GM19328 (cell line): ENCODE data around the gene EYA4.
"Not testable (repeated sequence)": the region's sequence is repeated elsewhere in the genome, so short reads cannot be mapped to it uniquely, and the experiment has no call there.

ENCODE experiments used
- ATAC-seq: cut with Tn5 transposase; IDR thresholded peaks from one replicate; pipeline ENCODE4 v1.9.1; 2021; ENCODE audit warnings: mild to moderate bottlenecking, moderate library complexity; ENCODE audit not compliant: unreplicated experiment

Gene EYA4

DNA sequence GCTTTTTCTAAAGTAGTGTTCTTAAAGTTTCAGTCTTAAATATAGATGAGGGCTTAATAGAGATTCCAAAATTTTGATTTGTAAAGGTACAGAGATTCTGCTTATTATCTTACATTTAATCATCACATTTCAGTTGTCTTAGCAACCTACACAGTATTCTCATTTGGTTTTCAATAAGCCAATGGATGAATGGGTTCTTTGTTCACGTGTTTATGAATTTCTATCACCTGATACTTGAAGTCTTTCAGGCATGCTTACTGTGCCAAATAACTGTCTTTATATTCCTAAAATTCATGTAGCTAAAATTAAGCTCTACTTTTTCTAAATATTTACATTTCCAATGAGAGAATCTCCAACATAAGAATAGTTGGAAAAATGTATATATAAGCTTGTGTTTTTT lies 152.7 kb downstream of the EYA4 start:
- ATAC-seq: no peak

DNA sequence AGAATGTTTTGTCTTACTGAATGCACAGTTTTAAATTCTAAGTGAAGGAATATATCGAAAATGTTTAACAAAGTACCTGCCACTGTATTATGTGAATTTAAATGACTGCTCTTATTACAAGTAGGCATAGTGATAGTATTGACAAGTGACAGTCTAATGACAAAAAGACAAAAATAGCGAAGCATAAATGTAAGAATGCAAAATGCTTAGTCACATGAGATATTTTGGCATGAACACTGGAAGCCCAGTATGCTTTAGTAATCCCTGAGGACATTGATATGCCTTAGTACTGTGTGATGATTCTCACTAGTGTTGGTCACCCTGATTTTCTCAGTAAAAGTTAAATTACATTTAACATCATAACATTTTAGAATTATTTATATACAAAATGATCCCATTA lies 153.5 kb downstream of the EYA4 start:
- ATAC-seq: no peak

DNA sequence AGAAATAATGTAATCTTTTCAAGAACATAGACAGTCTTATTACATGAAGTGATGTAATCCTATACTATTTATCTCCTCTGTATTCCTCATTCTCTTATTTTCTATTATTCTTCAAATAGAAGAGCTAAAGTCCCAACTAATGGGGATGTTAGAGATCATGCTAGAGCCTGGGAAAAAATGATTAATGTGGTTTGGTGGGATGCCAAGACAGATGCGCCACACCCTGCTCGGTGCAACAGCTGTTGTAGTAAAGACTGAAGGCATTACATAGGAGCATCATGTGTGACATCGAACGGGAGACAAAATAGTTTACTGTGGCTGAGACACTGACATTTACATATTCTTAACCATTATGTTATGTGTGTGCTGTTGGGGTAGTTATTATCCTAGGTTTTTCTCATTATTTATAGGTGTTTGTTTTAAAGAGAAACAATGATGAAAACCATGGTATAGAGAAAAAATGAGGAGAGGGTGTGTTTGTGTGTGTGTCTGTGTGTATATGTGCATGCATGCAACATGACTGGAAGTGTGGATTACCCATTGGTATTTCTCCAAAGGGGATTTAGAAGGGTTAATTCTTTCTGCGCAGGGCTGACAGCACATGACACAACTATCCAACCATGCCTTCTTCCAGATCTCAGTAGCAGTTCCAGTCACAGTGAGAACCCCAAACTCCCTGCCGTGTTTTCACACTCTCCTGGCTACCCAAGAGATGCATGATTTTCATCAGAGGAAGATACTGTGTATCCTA lies 155.3 kb downstream of the EYA4 start:
- ATAC-seq: no peak

DNA sequence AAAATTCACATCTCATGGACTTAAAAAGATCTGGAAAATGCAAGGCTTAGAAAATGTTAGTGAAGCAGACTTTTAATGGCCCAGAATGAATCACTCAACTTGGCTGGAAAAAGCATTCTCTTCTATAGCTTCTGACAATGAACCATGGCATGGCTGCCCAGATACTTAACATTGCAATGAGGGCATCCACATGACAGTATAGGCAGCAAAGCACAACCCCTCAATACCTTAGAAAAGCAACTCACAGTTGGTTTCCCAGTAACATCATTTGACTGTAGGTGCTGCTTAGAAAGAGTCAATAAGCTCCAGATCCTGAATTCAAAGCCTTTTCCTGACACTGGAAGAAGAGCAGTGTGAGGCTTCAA lies 155.8 kb downstream of the EYA4 start:
- no peak for ATAC-seq

DNA sequence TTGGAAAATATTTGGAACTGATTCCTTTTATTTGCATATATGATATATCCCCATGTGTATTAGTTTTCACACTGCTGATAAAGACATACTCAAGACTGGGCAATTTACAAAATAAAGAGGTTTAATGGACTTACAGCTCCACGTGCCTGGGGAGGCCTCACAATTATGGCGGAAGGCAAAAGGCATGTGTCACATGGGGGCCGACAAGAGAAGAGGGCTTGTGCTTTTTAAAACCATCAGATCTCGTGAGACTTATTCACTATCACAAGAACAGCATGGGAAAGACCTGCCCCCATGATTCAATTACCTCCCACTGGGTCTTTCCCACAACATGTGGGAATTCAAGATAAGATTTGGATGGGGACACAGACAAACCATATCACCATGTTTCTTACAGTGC lies 156.4 kb downstream of the EYA4 start:
- not testable (repeated sequence) for ATAC-seq

DNA sequence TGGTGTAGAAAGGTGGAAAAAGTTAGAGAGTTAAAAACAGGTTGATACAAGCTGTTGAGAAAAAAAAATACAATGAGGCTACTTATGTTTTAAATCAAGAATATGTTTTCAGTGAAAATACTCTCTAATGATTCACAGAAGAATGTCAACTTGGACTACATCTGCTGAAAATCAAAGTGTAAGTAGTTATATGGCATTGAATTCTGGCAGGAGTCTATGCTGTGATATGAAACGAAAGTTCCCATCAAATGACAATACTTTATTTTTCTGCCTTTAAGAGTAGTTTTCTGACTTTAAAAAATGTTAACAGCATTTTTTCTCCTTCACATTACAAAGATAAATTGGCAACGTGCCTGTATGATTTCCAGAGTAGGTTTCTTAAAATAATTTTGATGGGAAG lies 158.3 kb downstream of the EYA4 start:
- no peak for ATAC-seq

DNA sequence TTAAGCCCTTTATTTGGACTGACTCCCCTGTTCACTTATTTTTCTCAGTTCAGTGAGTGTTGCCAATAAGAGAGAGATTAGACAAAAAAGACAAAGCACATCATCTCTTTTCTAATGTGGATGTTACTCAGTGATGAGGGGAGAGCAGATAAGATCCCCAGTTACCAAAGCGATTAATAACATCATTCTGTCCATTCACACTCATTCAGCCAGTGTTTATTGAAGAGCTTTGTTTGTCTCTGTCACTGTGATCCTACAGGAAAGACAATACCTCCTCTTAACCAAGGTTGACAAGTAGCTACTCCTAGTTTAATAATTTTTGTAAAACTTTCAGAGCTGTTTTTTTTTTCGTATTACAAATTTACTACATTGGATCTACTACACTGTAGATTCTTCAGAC lies 163.0 kb downstream of the EYA4 start:
- no peak for ATAC-seq

DNA sequence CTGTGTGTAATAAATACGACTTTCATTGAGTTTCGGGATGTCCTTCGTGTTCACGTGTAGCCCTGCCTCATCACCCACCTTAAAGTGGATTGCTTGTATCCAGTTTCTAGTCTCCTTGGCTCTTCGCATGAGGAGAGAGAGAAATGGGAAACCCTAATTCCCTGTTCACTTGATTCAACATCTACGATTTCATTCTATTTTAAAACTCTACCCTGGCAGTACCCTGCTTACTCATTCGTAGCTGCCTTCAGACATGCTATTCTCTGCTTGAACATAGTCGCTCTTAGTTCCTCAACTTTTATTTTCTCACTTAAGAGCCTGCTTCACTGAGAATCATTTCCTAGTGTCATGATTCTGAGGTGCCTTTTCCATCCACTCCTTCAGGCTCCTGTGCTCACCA lies 163.6 kb downstream of the EYA4 start:
- no peak for ATAC-seq

DNA sequence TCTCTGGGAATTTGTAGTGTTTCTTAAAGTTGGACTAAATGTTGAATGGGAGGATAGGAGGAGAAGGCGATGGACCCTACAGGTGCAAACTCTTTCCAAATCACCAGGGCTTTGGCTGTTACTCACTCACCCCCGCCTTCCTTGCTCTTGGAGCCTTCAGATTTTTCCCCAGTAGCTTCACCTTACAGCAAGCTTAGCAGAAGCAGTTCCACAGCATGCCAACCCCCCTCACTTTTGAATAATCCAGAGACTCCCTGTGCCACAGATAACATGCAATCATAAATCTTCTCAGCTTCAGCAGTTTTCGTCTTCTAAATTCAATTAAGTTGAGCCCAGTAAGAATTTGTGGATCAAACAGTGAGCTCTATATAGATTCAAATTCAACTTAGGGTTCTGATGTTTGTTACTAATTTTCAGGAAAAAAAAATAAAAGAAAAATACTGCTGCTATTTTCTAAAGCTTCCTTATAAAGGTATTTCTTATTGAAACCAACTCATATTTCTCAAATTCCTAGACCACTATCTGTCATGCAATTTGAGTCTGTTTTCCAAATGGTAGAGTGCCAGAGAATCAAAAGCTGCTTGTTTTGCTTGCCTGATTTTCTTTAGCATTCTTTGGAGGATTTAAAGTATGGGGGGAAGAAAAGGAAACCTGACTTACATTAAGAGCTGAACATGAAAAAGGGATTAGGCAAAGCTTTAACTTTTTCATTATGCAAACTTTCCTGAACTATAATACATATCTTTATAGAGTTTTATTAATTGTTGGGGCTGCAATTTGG lies 166.4 kb downstream of the EYA4 start:
- ATAC-seq: no peak

DNA sequence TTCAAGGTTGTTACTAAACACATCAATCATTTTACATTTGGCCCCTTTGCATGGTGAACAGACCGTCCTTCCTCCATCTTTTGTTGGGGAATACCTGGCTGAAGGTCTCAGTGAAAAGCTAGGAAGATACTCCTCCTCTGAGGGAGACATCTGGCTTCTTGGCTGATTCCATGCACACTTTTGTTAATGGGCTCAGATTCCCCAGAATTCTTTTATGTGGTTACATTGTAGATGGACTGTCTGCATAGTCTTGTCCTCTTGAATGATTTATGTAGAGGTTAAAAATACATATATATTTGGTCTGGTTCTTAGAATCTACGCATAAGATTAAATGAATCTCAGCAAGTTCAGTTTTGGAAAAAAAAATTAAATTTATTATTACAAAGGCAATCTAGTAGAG lies 167.0 kb downstream of the EYA4 start:
- no peak for ATAC-seq

DNA sequence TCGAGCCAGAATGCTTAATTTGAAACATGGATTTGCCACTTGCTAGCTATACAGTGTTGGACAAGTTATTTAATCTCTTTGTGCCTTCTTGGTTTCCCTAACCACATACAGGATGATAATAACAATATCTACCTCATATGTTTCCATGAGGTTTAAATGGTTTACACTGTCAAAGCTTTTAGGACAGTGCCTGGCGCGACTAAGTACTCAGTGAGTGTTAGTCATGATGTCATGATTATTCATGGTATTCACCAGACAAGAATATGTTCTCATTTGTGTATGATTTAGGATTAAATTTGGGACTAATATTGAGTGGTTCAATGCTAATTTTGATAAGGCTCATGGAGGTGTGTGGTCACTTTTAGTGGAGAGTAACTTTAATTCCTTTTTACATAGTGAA lies 167.4 kb downstream of the EYA4 start:
- ATAC-seq: no peak

DNA sequence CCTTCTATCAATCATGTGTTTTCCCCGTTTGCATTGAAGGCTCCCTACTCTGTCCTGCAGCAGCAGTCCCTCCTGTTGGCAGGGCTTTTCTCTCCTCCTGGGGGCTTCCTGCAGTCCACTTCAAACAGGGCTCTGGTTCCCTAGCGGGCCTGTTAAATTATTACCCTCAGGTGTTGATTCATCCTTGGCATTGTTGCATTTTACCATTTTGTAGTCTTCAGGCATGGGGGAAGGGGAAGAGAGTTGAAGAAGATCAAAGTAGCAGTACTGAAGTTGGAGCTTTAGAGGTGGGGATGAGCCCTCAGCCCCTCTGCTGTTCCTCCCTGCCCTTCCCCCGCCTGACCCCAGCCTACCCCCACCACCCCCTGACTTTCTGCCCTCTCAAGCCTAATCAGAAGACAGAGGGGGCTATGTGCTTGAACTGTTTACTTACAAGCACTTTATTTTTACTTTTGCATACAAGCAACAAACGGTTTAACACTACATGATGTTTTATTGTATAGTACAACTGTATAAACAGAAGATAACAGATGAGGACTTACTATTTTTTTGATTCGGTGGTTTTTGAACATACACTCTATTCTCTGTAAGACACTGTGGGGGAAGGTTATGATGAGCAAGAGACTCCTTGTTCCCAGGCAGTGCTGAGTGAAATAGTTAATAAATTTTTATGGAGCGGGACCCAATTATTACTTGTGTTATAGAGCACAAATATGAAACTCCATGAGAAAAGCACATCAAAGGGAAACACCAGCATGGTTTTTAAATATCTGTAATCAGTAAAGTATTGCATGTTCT lies 169.7 kb downstream of the EYA4 start:
- ATAC-seq: no peak

DNA sequence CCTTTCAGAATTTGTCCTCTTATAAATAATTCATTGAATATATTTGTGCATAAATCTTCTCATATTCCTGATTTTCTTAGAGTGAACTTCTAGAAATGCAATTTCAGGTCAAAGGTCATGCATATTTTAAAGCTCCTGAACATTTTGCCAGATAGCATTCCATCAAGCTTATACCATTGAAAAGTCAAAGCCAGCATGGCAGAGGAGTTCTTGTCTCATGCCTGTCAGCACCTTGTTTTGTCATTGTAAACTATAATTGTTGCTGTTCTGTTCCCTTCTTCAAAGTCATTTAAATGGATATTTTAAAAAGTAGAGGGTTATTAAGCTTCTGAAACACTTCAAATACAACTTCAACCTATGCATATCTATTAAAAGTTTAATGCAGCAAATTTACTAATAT lies 170.6 kb downstream of the EYA4 start:
- no peak for ATAC-seq

DNA sequence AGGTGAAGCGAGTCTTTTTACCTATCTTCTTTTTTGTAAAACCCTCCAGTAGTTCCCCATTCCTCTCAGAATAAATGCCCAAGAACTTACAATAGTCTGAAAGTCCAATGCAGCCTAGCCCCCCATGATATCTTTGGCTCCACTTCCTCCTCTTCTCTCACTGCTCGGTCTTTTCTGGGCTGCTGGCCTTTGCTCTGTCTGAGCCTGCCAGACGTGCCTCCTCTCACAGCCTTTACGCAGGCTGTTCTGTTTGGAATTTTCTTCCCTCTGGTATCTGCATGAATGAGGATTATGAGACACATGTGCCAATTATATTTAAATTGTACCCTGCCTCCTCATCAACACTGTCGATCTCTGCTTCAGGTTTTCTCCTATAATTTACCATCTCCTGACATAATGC lies 174.1 kb downstream of the EYA4 start:
- no peak for ATAC-seq

DNA sequence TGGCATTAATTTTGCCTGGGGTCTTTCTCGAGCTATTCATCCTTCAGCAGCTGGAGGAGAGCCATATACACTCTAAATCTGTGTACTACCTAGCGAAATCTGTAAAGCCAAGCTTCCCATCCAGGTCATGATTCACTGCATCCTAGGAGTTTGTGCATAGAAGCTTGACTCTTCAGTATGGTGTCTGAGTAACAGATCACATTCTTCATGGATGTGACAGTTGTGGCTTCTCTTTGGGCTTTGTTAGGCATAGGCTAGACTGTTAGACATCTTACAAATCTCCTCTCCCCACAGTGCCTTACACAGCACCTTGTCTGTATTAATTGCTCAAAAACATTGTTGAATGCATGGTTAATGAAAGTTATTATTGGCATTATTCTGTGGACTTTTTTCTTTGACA lies 177.0 kb downstream of the EYA4 start:
- ATAC-seq: no peak

DNA sequence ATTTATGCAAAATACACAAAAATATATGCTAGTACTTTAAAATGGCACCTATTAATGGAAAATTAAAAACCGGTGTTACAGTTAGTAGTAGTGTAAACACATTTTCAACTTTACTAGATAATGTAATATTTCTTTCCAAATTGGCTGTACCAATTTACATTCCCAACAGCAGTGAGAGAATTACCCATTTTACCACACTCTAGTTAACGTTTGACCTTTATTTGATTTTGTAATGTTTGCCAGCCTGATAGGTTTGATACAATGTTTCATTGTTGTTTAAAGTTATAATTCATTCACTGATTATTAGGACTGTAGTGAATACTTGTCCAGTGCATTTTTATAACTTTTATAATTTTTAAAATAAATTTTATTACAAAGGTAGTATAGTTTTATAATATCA lies 182.1 kb downstream of the EYA4 start:
- no peak for ATAC-seq

DNA sequence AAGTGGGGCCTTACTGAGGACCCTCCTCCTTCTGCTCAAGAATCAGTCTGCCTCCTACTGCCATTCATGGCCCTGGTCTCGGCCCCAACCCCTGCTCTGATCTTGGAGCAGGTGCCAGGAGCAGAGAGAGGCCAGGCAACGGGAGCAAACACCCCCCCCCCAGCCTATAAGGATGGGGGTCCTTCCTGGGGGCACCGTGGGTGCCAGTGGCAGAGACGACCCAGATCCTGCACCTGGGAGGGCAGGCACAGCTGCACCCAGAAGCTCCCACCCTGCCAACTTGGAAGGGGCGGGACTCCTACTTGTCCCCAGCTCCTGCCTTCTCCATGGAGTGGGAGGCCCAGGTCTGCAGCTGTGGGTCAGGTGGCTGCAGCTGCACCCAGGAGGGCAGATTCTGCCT lies 183.2 kb downstream of the EYA4 start:
- no peak for ATAC-seq

DNA sequence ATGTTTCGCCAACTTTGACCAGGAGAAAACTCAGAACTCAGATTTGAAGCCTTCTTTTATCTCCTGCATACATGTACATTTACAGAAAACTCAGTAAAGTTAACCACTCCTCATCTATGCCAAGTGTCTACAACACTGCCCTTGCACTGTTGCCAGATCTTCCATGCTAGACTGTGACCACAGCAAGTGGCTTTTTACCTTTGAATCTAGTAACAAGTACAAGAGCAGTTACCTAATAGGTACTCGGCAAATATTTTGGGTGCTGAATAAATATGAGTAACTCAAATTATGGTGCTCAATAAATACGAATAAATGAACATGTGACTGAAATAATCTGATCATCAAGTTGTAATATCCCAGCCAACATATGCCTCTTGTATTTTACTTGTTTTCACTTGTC lies 184.9 kb downstream of the EYA4 start:
- ATAC-seq: no peak

DNA sequence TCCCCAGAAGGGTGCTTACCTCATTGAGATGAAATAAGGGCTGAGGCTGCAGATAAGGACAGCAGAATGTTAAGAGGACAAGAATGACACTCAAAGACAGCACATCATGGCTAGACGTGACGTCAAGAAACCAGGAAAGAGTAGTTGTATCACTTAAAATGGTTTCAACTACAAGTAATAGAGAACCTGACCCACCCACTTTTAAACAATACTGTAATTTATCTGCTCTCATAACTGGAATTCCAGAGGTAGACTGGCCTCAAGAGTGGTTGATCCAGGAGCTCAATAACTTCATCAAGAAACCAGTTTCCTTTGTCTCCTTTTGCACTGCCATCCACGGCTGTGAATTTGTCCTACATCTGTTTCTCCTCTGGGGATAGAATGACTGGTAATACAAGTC lies 187.1 kb downstream of the EYA4 start:
- no peak for ATAC-seq

DNA sequence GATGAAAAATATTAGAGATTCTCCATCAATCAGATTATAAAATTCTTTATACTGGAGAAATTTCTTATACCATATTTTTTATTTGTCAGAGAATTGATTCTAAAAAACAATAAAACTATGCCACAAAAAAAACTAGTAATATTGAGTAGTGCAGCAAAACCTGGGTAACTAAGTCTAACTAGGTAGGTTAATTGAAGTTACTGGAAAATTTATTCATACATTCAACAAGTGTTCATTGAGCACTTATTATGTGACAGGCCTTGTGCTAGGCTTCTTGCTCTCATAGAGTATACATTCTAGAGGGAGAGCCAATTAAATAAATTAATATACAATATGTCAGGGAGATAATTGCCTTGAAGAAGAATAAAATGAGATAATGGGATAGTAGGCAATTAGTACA lies 189.4 kb downstream of the EYA4 start:
- no peak for ATAC-seq

DNA sequence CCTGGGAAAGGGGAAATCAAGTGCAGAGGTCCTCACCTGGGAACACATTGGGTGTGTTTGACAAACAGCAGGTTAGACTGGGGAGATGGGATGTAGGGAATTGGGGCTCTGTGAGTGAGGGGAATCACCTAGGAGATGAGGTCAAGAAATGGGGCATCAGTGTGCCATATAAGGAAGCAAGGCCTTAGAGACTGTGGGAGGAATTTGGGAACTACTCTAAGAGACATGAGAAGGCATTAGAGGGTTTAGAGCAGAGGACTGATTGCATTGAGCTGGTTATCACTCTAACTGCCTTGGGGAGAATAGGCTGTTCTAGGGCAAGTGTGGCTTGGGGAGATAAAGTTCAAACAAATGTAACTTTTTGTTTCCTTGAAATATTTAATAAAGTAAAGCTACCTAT lies 189.9 kb downstream of the EYA4 start:
- no peak for ATAC-seq
